HepG2 (cell line): ENCODE results near the gene RAB43. TPM values are rescaled to one million over a fixed set of nuclear protein-coding genes. Genes with fewer than 3 reads are reported as not detected.

Experiments used
- ATAC-seq: fragments of 200-7000 bp; cut with Tn5 transposase; 3 replicates; pipeline ENCODE4 v1.9.1; 2020; ENCODE audit warnings: mild to moderate bottlenecking, moderate library complexity
- BruUV-seq: library from RNA; stranded (reverse); fragments of 400-500 nt; replicated peaks from 2 replicates; lab custom pipeline; 2021; lab: Mats Ljungman, UMichigan
- CTCF ChIA-PET: fragments of 300-600 bp; formaldehyde crosslinking; extraction: SDS; loops from one replicate; lab custom pipeline; 2021; ENCODE audit warnings: low total read pairs, inconsistent platforms, low intra/inter-chr PET ratio; lab: Yijun Ruan, JAX
- POLR2A ChIA-PET: fragments of 350-600 bp; sonication (Branson Sonifier 250); formaldehyde crosslinking; loops from one replicate; lab custom pipeline; 2020; ENCODE audit warnings: antibody characterized with exemption, inconsistent platforms; lab: Yijun Ruan, JAX
- DNase-seq: peaks from one replicate; pipeline ENCODE4 v3.0.0-alpha.2; 2015; ENCODE audit warnings: low spot score
- FAIRE-seq: peaks from 3 replicates; lab custom pipeline; 2011; peaks lifted over from hg19 to GRCh38; lab: Jason Lieb, UNC
- H2AFZ ChIP-seq: one replicate; pipeline ENCODE4 v1.6.1; 2011; ENCODE audit warnings: low read length, inconsistent platforms
- H3K27ac ChIP-seq: fragments of 300-600 bp; 3 replicates; pipeline ENCODE4 v1.8.0; 2011; ENCODE audit warnings: mixed run types, mild to moderate bottlenecking, mixed read lengths, low read length, inconsistent platforms; ENCODE audit not compliant: insufficient read depth; ENCODE audit errors: extremely low read length
- H3K27me3 ChIP-seq, 2 experiments: fragments of 200-600 bp in 1 of 2; 2 replicates in 1 of 2; 3 replicates in 1 of 2; pipeline versions ENCODE4 v1.6.0 to v1.8.0; 2011; ENCODE audit warnings: low read length in 2 of 2, mild to moderate bottlenecking in 2 of 2, moderate library complexity in 2 of 2, inconsistent platforms in 1 of 2; ENCODE audit not compliant: insufficient read depth in 2 of 2, control insufficient read depth in 1 of 2
- H3K36me3 ChIP-seq, 2 experiments: fragments of 200-600 bp in 1 of 2; replicated peaks in 1 of 2; 2 replicates in 1 of 2; 3 replicates in 1 of 2; pipeline versions ENCODE4 v1.5.1 to v1.8.0; 2011; ENCODE audit warnings: low read length in 2 of 2, inconsistent platforms in 1 of 2; ENCODE audit not compliant: insufficient read depth in 2 of 2, control insufficient read depth in 1 of 2
- H3K4me1 ChIP-seq: 2 replicates; pipeline ENCODE4 v1.5.1; 2012; ENCODE audit warnings: low read length, inconsistent platforms; ENCODE audit not compliant: insufficient read depth
- H3K4me2 ChIP-seq: 2 replicates; pipeline ENCODE4 v1.6.0; 2011; ENCODE audit warnings: low read depth, low read length, inconsistent platforms
- H3K4me3 ChIP-seq, 3 experiments: fragments of 200-600 bp in 1 of 3; sonication (generic), shearing (Covaris generic) in 1 of 3; replicated peaks in 1 of 3; 2 replicates each; pipeline ENCODE4 v1.5.1; 2011 to 2016; ENCODE audit warnings: low read length in 3 of 3, inconsistent platforms in 2 of 3, low read depth in 2 of 3, mild to moderate bottlenecking in 2 of 3, control low read depth in 1 of 3, mixed read lengths in 1 of 3; ENCODE audit not compliant: insufficient read depth in 1 of 3
- H3K79me2 ChIP-seq: one replicate; pipeline ENCODE4 v1.6.1; 2011; ENCODE audit warnings: low read length, inconsistent platforms; ENCODE audit not compliant: insufficient read depth
- H3K9ac ChIP-seq: 2 replicates; pipeline ENCODE4 v1.6.0; 2011; ENCODE audit warnings: mild to moderate bottlenecking, low read depth, low read length, inconsistent platforms; ENCODE audit not compliant: insufficient read depth
- H3K9me3 ChIP-seq: 2 replicates; pipeline ENCODE4 v1.5.1; 2012; ENCODE audit warnings: mild to moderate bottlenecking, low read length
- H4K20me1 ChIP-seq: 2 replicates; pipeline ENCODE4 v1.6.0; 2011; ENCODE audit warnings: inconsistent platforms, mild to moderate bottlenecking, low read length, moderate library complexity; ENCODE audit not compliant: insufficient read depth
- NKX3-1 ChIP-seq: sonication (generic); formaldehyde crosslinking; IDR thresholded peaks from 2 replicates; pipeline ENCODE4 v1.5.0; 2020; ENCODE audit warnings: missing genetic modification reagents
- ZNF232 ChIP-seq: sonication (generic); formaldehyde crosslinking; IDR thresholded peaks from 2 replicates; pipeline ENCODE4 v1.4.0; 2020; ENCODE audit warnings: missing genetic modification reagents, borderline replicate concordance
- in situ Hi-C: cut with HindIII; loops from 2 replicates; pipeline ENCODE4 v1.10.0; 2017; ENCODE audit warnings: low pct_unique_long_range_greater_than_20kb; ENCODE audit not compliant: extremely low pct_ligation_motif_present
- intact Hi-C: fragments of 100-400 bp; cut with micrococcal nuclease; formaldehyde crosslinking; loops from one replicate; pipeline ENCODE4 v1.10.0; 2022; ENCODE audit not compliant: unreplicated experiment
- polyA plus RNA-seq, 8 experiments: library from polyadenylated mRNA; depleted of rRNA in 3 of 8; stranded (reverse) in 7 of 8; unstranded in 1 of 8; fragments of >200 nt; fragmentation: Illumina TruSeq in 4 of 8; extraction: Trizol in 4 of 8; gene quantifications; 2 replicates each; pipeline versions ENCODE4 v1.2.1 to v1.2.3, GENCODE V29; 2011 to 2016; ENCODE audit warnings: low read depth in 4 of 8, missing spikeins in 1 of 8, mixed read lengths in 1 of 8; ENCODE audit not compliant: insufficient read depth in 1 of 8
- total RNA-seq, 5 experiments: library from RNA; depleted of rRNA; stranded (reverse); fragments of >200 nt; fragmentation: Illumina TruSeq; extraction: Trizol; gene quantifications; 2 replicates each; pipeline ENCODE4 v1.2.3, GENCODE V29; 2016; ENCODE audit warnings: low read depth in 1 of 5
- TF ChIP-seq, protein P1 (sequence below): conservative IDR thresholded peaks from 2 replicates; pipeline ENCODE4 v1.6.1; 2018; ENCODE audit warnings: missing genetic modification reagents
- TF ChIP-seq, protein P2 (sequence below): sonication (generic); formaldehyde crosslinking; IDR thresholded peaks from 2 replicates; pipeline ENCODE4 v1.4.0; 2020; ENCODE audit warnings: missing genetic modification reagents
- TF ChIP-seq, protein P3 (sequence below): sonication (generic); formaldehyde crosslinking; conservative IDR thresholded peaks from 2 replicates; pipeline ENCODE4 v1.4.0; 2020; ENCODE audit warnings: missing genetic modification reagents
- TF ChIP-seq, protein P4 (sequence below): sonication (generic); formaldehyde crosslinking; IDR thresholded peaks from 2 replicates; pipeline ENCODE4 v1.4.0; 2020; ENCODE audit warnings: mild to moderate bottlenecking, missing genetic modification reagents
- TF ChIP-seq, protein P5 (sequence below): sonication (generic); formaldehyde crosslinking; conservative IDR thresholded peaks from 2 replicates; pipeline ENCODE4 v1.8.0; 2022; ENCODE audit warnings: low read depth, missing genetic modification reagents
- TF ChIP-seq, protein P6 (sequence below): sonication (generic); IDR thresholded peaks from 2 replicates; pipeline ENCODE4 v1.6.1; 2016; ENCODE audit warnings: low read depth, borderline replicate concordance

The RAB43 gene
- total and polyA plus RNA-seq, 2 of the 13 experiments (the other 11 are each of a cell fraction or from before 2014, with no cell fraction given) = 11.8 to 18.4 TPM

DNA sequence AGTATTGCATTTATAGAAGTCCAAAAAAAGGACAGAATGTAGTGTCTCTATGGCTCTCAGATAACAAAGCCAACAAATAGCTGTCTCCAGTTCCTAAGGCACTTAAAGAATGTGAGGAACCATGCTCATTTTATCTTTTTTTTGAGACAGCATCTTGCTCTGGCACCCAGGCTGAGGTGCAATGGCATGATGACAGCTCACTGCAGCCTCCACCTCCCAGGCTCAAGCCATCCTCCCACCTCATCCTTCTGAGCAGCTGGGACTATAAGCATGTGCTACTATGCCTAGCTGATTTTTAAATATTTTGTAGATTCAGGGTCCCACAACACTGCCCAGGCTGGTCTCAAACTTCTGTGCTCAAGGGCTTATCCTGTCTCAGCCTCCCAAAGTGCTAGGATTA lies 23.2 kb upstream of the RAB43 start:
- intact Hi-C loops (no loop called here), in situ Hi-C loops (no loop called here)
- Histone ChIP-seq H3K36me3 (peaks cover 10 to 27% of the 10 kb centered on the region in 2 experiments; a peak in 4 of 5 replicates), H3K9me3 (no peaks in the 10 kb centered on the region), H3K9ac (no peak overlapping the region), H3K4me1 (no peaks in the 10 kb centered on the region), H3K4me3 (no peak overlapping the region), H3K27ac (no peak overlapping the region), H3K79me2 (no peaks in the 10 kb centered on the region), H3K27me3 (no peaks in the 10 kb centered on the region), H2AFZ (no peak overlapping the region), H4K20me1 (no peaks in the 10 kb centered on the region), H3K4me2 (no peak overlapping the region)
- DNase-seq (no peak), ATAC-seq (no peak), FAIRE-seq (no peak)
- ChIA-PET POLR2A (no interaction called here), CTCF (no interaction called here)
- BruUV-seq = no TSS peak
- no peak for TF ChIP-seq NKX3-1 (CRISPR knock-in tag)
- TF ChIP-seq, protein P1, sequence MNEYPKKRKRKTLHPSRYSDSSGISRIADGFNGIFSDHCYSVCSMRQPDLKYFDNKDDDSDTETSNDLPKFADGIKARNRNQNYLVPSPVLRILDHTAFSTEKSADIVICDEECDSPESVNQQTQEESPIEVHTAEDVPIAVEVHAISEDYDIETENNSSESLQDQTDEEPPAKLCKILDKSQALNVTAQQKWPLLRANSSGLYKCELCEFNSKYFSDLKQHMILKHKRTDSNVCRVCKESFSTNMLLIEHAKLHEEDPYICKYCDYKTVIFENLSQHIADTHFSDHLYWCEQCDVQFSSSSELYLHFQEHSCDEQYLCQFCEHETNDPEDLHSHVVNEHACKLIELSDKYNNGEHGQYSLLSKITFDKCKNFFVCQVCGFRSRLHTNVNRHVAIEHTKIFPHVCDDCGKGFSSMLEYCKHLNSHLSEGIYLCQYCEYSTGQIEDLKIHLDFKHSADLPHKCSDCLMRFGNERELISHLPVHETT (CRISPR knock-in tag) = no peak
- TF ChIP-seq, protein P2, sequence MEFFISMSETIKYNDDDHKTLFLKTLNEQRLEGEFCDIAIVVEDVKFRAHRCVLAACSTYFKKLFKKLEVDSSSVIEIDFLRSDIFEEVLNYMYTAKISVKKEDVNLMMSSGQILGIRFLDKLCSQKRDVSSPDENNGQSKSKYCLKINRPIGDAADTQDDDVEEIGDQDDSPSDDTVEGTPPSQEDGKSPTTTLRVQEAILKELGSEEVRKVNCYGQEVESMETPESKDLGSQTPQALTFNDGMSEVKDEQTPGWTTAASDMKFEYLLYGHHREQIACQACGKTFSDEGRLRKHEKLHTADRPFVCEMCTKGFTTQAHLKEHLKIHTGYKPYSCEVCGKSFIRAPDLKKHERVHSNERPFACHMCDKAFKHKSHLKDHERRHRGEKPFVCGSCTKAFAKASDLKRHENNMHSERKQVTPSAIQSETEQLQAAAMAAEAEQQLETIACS (CRISPR knock-in tag) = no peak
- TF ChIP-seq, protein P3, sequence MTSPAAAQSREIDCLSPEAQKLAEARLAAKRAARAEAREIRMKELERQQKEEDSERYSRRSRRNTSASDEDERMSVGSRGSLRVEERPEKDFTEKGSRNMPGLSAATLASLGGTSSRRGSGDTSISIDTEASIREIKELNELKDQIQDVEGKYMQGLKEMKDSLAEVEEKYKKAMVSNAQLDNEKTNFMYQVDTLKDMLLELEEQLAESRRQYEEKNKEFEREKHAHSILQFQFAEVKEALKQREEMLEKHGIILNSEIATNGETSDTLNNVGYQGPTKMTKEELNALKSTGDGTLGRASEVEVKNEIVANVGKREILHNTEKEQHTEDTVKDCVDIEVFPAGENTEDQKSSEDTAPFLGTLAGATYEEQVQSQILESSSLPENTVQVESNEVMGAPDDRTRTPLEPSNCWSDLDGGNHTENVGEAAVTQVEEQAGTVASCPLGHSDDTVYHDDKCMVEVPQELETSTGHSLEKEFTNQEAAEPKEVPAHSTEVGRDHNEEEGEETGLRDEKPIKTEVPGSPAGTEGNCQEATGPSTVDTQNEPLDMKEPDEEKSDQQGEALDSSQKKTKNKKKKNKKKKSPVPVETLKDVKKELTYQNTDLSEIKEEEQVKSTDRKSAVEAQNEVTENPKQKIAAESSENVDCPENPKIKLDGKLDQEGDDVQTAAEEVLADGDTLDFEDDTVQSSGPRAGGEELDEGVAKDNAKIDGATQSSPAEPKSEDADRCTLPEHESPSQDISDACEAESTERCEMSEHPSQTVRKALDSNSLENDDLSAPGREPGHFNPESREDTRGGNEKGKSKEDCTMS = no peak
- TF ChIP-seq, protein P4, sequence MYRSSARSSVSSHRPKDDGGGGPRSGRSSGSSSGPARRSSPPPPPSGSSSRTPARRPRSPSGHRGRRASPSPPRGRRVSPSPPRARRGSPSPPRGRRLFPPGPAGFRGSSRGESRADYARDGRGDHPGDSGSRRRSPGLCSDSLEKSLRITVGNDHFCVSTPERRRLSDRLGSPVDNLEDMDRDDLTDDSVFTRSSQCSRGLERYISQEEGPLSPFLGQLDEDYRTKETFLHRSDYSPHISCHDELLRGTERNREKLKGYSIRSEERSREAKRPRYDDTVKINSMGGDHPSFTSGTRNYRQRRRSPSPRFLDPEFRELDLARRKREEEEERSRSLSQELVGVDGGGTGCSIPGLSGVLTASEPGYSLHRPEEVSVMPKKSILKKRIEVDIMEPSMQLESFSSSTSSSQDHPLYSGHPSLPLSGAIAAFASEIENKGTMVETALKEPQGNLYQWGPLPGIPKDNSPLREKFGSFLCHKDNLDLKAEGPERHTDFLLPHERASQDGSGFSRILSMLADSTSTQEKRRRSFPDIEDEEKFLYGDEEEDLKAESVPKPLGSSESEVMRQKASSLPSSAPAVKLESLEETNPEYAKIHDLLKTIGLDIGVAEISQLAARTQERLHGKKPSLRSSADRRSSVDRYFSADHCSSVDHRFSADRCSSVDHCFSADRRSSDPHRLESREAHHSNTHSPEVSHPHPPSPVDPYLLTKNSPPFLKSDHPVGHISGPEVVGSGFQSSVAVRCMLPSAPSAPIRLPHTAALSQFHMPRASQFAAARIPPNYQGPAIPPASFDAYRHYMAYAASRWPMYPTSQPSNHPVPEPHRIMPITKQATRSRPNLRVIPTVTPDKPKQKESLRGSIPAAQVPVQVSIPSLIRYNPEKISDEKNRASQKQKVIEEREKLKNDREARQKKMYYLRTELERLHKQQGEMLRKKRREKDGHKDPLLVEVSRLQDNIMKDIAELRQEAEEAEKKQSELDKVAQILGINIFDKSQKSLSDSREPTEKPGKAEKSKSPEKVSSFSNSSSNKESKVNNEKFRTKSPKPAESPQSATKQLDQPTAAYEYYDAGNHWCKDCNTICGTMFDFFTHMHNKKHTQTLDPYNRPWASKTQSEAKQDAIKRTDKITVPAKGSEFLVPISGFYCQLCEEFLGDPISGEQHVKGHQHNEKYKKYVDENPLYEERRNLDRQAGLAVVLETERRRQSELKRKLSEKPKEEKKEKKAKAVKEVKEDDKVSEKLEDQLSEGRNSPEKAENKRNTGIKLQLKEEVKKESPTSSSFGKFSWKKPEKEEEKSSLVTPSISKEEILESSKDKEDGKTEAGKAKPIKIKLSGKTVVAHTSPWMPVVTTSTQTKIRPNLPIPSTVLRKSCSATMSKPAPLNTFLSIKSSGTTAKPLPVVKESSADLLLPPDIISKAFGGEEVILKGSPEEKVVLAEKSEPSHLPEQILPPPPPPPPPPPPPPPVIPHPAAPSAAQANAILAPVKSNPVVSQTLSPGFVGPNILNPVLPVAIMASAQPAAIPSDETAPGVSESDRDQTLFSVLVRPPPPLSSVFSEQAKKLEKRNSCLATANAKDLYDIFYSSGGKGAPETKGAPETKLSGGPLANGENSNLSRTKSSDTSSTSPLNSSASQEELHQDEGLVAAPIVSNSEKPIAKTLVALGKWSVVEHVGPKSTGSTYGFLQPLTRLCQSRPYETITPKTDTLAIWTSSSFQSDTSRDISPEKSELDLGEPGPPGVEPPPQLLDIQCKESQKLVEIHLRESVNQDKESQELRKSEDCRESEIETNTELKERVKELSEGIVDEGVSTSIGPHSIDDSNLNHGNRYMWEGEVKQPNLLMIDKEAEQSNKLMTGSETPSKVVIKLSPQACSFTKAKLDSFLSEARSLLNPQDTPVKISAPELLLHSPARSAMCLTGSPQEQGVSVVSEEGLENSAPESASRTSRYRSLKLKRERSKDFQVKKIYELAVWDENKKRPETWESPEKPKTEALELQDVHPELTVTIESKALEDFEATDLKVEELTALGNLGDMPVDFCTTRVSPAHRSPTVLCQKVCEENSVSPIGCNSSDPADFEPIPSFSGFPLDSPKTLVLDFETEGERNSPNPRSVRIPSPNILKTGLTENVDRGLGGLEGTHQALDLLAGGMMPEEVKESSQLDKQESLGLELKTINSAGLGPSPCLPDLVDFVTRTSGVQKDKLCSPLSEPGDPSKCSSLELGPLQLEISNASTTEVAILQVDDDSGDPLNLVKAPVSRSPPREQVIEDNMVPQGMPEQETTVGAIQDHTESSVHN = no peak
- TF ChIP-seq, protein P5, sequence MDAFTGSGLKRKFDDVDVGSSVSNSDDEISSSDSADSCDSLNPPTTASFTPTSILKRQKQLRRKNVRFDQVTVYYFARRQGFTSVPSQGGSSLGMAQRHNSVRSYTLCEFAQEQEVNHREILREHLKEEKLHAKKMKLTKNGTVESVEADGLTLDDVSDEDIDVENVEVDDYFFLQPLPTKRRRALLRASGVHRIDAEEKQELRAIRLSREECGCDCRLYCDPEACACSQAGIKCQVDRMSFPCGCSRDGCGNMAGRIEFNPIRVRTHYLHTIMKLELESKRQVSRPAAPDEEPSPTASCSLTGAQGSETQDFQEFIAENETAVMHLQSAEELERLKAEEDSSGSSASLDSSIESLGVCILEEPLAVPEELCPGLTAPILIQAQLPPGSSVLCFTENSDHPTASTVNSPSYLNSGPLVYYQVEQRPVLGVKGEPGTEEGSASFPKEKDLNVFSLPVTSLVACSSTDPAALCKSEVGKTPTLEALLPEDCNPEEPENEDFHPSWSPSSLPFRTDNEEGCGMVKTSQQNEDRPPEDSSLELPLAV (CRISPR knock-in tag) = no peak
- TF ChIP-seq ZNF232 = no peak
- TF ChIP-seq, protein P6, sequence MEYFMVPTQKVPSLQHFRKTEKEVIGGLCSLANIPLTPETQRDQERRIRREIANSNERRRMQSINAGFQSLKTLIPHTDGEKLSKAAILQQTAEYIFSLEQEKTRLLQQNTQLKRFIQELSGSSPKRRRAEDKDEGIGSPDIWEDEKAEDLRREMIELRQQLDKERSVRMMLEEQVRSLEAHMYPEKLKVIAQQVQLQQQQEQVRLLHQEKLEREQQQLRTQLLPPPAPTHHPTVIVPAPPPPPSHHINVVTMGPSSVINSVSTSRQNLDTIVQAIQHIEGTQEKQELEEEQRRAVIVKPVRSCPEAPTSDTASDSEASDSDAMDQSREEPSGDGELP = no peak
